ENCODE data around the gene ABCA3.

The ABCA3 gene

DNA sequence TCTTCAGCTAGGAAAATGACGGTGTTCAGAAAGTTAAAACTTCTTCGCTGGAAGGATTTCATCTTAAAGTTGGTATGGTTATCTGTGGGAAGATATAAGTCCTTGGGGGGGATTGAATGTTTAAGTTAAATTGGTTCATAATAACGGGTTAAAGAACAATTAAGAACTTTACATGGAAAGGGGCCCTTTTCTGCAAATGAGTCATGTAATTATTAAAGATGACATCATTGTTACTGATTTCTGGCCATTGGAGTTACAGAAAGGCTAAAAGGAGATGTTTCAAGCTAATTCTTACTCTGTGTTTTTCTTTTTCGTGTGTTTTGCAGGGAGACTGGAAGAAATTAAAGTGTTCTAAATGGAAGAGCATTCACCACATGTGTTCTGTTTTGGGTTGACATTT, 20.6 kb upstream of the ABCA3 start:
- no peak for TF ChIP-seq GABPA (IDR thresholded peaks at IDR 0.05; ENCODE audit: low read depth)
- TF ChIP-seq, protein P1, sequence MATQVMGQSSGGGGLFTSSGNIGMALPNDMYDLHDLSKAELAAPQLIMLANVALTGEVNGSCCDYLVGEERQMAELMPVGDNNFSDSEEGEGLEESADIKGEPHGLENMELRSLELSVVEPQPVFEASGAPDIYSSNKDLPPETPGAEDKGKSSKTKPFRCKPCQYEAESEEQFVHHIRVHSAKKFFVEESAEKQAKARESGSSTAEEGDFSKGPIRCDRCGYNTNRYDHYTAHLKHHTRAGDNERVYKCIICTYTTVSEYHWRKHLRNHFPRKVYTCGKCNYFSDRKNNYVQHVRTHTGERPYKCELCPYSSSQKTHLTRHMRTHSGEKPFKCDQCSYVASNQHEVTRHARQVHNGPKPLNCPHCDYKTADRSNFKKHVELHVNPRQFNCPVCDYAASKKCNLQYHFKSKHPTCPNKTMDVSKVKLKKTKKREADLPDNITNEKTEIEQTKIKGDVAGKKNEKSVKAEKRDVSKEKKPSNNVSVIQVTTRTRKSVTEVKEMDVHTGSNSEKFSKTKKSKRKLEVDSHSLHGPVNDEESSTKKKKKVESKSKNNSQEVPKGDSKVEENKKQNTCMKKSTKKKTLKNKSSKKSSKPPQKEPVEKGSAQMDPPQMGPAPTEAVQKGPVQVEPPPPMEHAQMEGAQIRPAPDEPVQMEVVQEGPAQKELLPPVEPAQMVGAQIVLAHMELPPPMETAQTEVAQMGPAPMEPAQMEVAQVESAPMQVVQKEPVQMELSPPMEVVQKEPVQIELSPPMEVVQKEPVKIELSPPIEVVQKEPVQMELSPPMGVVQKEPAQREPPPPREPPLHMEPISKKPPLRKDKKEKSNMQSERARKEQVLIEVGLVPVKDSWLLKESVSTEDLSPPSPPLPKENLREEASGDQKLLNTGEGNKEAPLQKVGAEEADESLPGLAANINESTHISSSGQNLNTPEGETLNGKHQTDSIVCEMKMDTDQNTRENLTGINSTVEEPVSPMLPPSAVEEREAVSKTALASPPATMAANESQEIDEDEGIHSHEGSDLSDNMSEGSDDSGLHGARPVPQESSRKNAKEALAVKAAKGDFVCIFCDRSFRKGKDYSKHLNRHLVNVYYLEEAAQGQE (IDR thresholded peaks at IDR 0.05; ENCODE audit: insufficient replicate concordance, low read depth): no peak
- TF ChIP-seq POLR2AphosphoS5 (IDR thresholded peaks at IDR 0.05; ENCODE audit: low read depth): no peak
- TF ChIP-seq SPI1 (IDR thresholded peaks at IDR 0.05; ENCODE audit: borderline replicate concordance, low read depth): no peak
- TF ChIP-seq, protein P2, sequence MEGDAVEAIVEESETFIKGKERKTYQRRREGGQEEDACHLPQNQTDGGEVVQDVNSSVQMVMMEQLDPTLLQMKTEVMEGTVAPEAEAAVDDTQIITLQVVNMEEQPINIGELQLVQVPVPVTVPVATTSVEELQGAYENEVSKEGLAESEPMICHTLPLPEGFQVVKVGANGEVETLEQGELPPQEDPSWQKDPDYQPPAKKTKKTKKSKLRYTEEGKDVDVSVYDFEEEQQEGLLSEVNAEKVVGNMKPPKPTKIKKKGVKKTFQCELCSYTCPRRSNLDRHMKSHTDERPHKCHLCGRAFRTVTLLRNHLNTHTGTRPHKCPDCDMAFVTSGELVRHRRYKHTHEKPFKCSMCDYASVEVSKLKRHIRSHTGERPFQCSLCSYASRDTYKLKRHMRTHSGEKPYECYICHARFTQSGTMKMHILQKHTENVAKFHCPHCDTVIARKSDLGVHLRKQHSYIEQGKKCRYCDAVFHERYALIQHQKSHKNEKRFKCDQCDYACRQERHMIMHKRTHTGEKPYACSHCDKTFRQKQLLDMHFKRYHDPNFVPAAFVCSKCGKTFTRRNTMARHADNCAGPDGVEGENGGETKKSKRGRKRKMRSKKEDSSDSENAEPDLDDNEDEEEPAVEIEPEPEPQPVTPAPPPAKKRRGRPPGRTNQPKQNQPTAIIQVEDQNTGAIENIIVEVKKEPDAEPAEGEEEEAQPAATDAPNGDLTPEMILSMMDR (IDR thresholded peaks at IDR 0.05; ENCODE audit: insufficient read depth, low read length): no peak
- H3K4me3 ChIP-seq (replicated peaks; ENCODE audit: insufficient read depth, low read length): no peak overlapping the region
- no peak for DNase-seq (ENCODE audit: low read depth in 1 of 2, low spot score in 1 of 2)
- no peak overlapping the region for H3K27ac ChIP-seq (replicated peaks)
- H3K27me3 ChIP-seq (ENCODE audit: insufficient read depth, poor library complexity, severe bottlenecking): peaks cover 8% of the 10 kb centered on the region

DNA sequence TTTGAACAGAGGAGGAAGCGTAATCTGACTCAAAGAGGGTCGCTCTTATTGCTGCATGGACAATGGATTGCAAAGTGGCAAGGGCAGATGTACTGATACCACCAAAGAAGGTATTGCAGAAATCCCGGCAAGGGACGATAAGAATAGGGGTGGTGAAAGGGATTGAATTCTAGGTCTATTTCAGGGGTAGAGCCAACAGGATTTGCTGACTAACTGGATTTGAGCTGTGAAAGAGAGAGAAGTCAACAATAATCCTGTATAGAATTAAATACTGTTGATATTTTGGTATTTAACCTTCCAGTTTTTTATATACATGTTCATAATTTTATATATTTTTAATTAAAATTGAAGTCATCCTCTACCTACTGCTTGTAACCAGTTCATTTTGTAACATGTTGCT, 19.4 kb upstream of the ABCA3 start:
- TF ChIP-seq GABPA (IDR thresholded peaks at IDR 0.05; ENCODE audit: low read depth) (no peak), SPI1 (IDR thresholded peaks at IDR 0.05; ENCODE audit: borderline replicate concordance, low read depth) (no peak), POLR2AphosphoS5 (IDR thresholded peaks at IDR 0.05; ENCODE audit: low read depth) (no peak)
- TF ChIP-seq, protein P1 (IDR thresholded peaks at IDR 0.05; ENCODE audit: insufficient replicate concordance, low read depth): no peak
- TF ChIP-seq, protein P2 (IDR thresholded peaks at IDR 0.05; ENCODE audit: insufficient read depth, low read length): no peak
- Histone ChIP-seq H3K27me3 (ENCODE audit: insufficient read depth, poor library complexity, severe bottlenecking) (peaks cover 5% of the 10 kb centered on the region), H3K4me3 (replicated peaks; ENCODE audit: insufficient read depth, low read length) (no peak overlapping the region), H3K27ac (replicated peaks) (no peak overlapping the region)
- no peak for DNase-seq (ENCODE audit: low read depth in 1 of 2, low spot score in 1 of 2)

DNA sequence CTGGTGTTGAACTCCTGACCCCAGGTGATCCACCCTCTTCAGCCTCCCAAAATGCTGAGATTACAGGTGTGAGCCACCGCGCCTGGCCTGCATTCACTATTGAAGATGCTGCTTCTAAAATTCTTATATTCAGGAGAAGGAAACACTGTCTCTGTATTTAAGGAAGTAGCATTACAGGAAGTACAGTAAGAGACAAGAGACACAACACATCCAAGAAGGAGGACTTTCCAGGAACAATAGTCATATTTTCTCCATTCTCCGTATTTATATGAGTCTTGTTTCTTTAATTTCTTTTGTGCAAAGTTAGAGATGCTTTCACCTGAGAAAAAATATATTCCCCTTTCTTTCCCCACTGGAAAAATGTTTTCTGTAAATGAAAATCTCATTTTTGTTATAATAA, 18.3 kb upstream of the ABCA3 start:
- no peak for DNase-seq (ENCODE audit: low read depth in 1 of 2, low spot score in 1 of 2)
- peaks cover 5% of the 10 kb centered on the region for H3K27me3 ChIP-seq (ENCODE audit: insufficient read depth, poor library complexity, severe bottlenecking)
- TF ChIP-seq, protein P2 (IDR thresholded peaks at IDR 0.05; ENCODE audit: insufficient read depth, low read length): no peak
- TF ChIP-seq SPI1 (IDR thresholded peaks at IDR 0.05; ENCODE audit: borderline replicate concordance, low read depth): peak; percentile 26; the same call in 1 of the 2 replicates
- H3K4me3 ChIP-seq (replicated peaks; ENCODE audit: insufficient read depth, low read length): no peak overlapping the region
- H3K27ac ChIP-seq (replicated peaks): no peak overlapping the region

DNA sequence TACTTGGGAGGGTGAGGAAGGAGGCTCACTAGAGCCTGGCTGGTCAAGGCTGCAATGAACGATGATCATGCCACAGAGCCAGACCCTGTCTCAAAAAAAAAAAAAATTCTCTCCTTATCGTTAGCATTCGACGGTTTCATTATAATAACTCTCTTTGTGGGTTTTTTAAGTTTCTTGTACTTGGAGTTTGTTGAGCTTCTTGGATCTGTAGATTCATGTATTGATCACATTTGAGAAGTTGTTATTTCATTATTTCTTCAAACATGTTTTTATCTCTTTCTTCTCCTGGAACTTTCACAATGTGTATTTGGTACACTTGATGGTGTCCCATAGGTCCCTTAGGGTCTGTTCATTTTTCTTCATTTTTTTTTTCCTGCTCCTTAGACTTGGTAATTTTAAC, 16.8 kb upstream of the ABCA3 start:
- peaks cover 5% of the 10 kb centered on the region for H3K27me3 ChIP-seq (ENCODE audit: insufficient read depth, poor library complexity, severe bottlenecking)
- DNase-seq (ENCODE audit: low read depth in 1 of 2, low spot score in 1 of 2): no peak
- H3K4me3 ChIP-seq (replicated peaks; ENCODE audit: insufficient read depth, low read length): no peak overlapping the region
- no peak overlapping the region for H3K27ac ChIP-seq (replicated peaks)
- TF ChIP-seq POLR2AphosphoS5 (IDR thresholded peaks at IDR 0.05; ENCODE audit: low read depth) (no peak), SPI1 (IDR thresholded peaks at IDR 0.05; ENCODE audit: borderline replicate concordance, low read depth) (no peak), GABPA (IDR thresholded peaks at IDR 0.05; ENCODE audit: low read depth) (no peak)
- TF ChIP-seq, protein P1 (IDR thresholded peaks at IDR 0.05; ENCODE audit: insufficient replicate concordance, low read depth): no peak
- TF ChIP-seq, protein P2 (IDR thresholded peaks at IDR 0.05; ENCODE audit: insufficient read depth, low read length): no peak
